Panc1 (cell line): ENCODE measurements around the gene TM7SF2.

Experiments used
- CTCF ChIP-seq: fragments of 450-650 bp; IDR thresholded peaks from 2 replicates; pipeline ENCODE4 v1.5.1; 2017; ENCODE audit warnings: mild to moderate bottlenecking
- POLR2AphosphoS5 ChIP-seq: IDR thresholded peaks from 2 replicates; pipeline ENCODE4 v1.6.1; 2012; ENCODE audit warnings: mild to moderate bottlenecking, low read depth, low read length, moderate library complexity
- REST ChIP-seq, 2 experiments: IDR thresholded peaks; 2 replicates each; pipeline ENCODE4 v1.6.1; 2011 to 2012; ENCODE audit warnings: low read depth in 2 of 2, control low read depth in 1 of 2, low read length in 1 of 2, mild to moderate bottlenecking in 1 of 2, moderate library complexity in 1 of 2; ENCODE audit not compliant: insufficient read depth in 1 of 2
- SIN3A ChIP-seq: IDR thresholded peaks from 2 replicates; pipeline ENCODE4 v1.6.1; 2012; ENCODE audit warnings: low read depth, mild to moderate bottlenecking, low read length, moderate library complexity, borderline replicate concordance; ENCODE audit not compliant: insufficient read depth
- TCF7L2 ChIP-seq: IDR thresholded peaks from 2 replicates; pipeline ENCODE4 v1.6.1; 2011; ENCODE audit warnings: mild to moderate bottlenecking, low read depth, low read length, inconsistent platforms

GRCh38 chr11:65107078-65107477 lies 4.6 kb upstream of the TM7SF2 start:
- TF ChIP-seq CTCF = no peak
- TF ChIP-seq POLR2AphosphoS5 = no peak
- TF ChIP-seq REST (IDR thresholded peaks at IDR 0.05; ENCODE audit: insufficient read depth in 1 of 2, low read depth in 2 of 2, low read length in 1 of 2) = no peak
- no peak for TF ChIP-seq SIN3A
- no peak for TF ChIP-seq TCF7L2
